H1 (cell line): ENCODE measurements around the gene PLCB1. TPM values are rescaled to one million over a fixed set of nuclear protein-coding genes. Genes with fewer than 3 reads are reported as not detected.

ENCODE experiments used
- CTCF ChIA-PET: fragments of 300-600 bp; sonication (Branson Sonifier 250); formaldehyde crosslinking; loops from one replicate; lab custom pipeline; 2021; ENCODE audit not compliant: partially characterized antibody; lab: Charles Lee
- POLR2A ChIA-PET: fragments of 300-600 bp; sonication (Branson Sonifier 250); formaldehyde crosslinking; loops from one replicate; lab custom pipeline; 2021; ENCODE audit warnings: inconsistent platforms; ENCODE audit not compliant: partially characterized antibody; lab: Charles Lee
- DNase-seq, 2 experiments: peaks; one replicate each; pipeline versions ENCODE4 v3.0.0 to v3.0.0-alpha.2; 2010 to 2022; ENCODE audit warnings: low spot score in 2 of 2, low read depth in 1 of 2, mixed read lengths in 1 of 2
- FAIRE-seq: peaks from 2 replicates; lab custom pipeline; 2011; peaks lifted over from hg19 to GRCh38; lab: Jason Lieb, UNC
- H2AFZ ChIP-seq: 2 replicates; pipeline ENCODE4 v1.8.1; 2012; ENCODE audit warnings: low read length, inconsistent platforms
- H2AK5ac ChIP-seq: 2 replicates; pipeline ENCODE4 v1.6.1; 2013; ENCODE audit warnings: low read depth, low read length
- H2BK120ac ChIP-seq: replicated peaks from 2 replicates; pipeline ENCODE3; 2013; ENCODE audit warnings: low read depth, low read length, inconsistent platforms
- H2BK12ac ChIP-seq: 2 replicates; pipeline ENCODE4 v1.6.1; 2013; ENCODE audit warnings: low read depth, low read length
- H2BK15ac ChIP-seq: 2 replicates; pipeline ENCODE4 v1.6.1; 2013; ENCODE audit warnings: low read length
- H2BK20ac ChIP-seq: 2 replicates; pipeline ENCODE4 v1.6.1; 2013; ENCODE audit warnings: low read length
- H2BK5ac ChIP-seq: 2 replicates; pipeline ENCODE4 v1.6.1; 2013; ENCODE audit warnings: low read depth, low read length
- H3K14ac ChIP-seq: 2 replicates; pipeline ENCODE4 v1.6.1; 2013; ENCODE audit warnings: inconsistent platforms; ENCODE audit not compliant: insufficient read length
- H3K18ac ChIP-seq: 2 replicates; pipeline ENCODE4 v1.6.1; 2013; ENCODE audit warnings: low read length; ENCODE audit errors: extremely low read depth
- H3K23ac ChIP-seq: 2 replicates; pipeline ENCODE4 v1.6.1; 2013; ENCODE audit warnings: inconsistent platforms; ENCODE audit not compliant: insufficient read length
- H3K23me2 ChIP-seq: 2 replicates; pipeline ENCODE4 v1.6.1; 2013; ENCODE audit warnings: low read depth, low read length
- H3K27ac ChIP-seq: 2 replicates; pipeline ENCODE4 v1.6.1; 2011; ENCODE audit warnings: low read depth, low read length, inconsistent platforms
- H3K27me3 ChIP-seq, 4 experiments: replicated peaks in 1 of 4; 1 replicate in 1 of 4; 2 replicates in 3 of 4; pipeline versions ENCODE4 v1.6.1 to v1.8.1; 2011 to 2013; ENCODE audit warnings: low read length in 3 of 4, mild to moderate bottlenecking in 3 of 4, inconsistent platforms in 2 of 4, mixed read lengths in 2 of 4, moderate library complexity in 1 of 4; ENCODE audit not compliant: control insufficient read depth in 3 of 4, insufficient read depth in 3 of 4; ENCODE audit errors: extremely low read depth in 1 of 4
- H3K36me3 ChIP-seq, 4 experiments: 2 replicates each; pipeline versions ENCODE4 v1.6.1 to v1.8.1; 2011 to 2013; ENCODE audit warnings: mild to moderate bottlenecking in 4 of 4, low read length in 3 of 4, moderate library complexity in 2 of 4, control low read depth in 1 of 4, inconsistent platforms in 1 of 4; ENCODE audit not compliant: insufficient read depth in 4 of 4, control insufficient read depth in 2 of 4
- H3K4ac ChIP-seq: replicated peaks from 2 replicates; pipeline ENCODE3; 2013; ENCODE audit warnings: low read length, low read depth, mixed read lengths, inconsistent platforms; ENCODE audit not compliant: insufficient read length
- H3K4me1 ChIP-seq, 4 experiments: replicated peaks in 1 of 4; 1 replicate in 1 of 4; 2 replicates in 3 of 4; pipeline versions ENCODE4 v1.6.1 to v1.8.1; 2011 to 2013; ENCODE audit warnings: low read length in 3 of 4, inconsistent platforms in 2 of 4, mixed read lengths in 1 of 4; ENCODE audit not compliant: insufficient read depth in 4 of 4, control insufficient read depth in 3 of 4
- H3K4me2 ChIP-seq, 2 experiments: 2 replicates each; pipeline versions ENCODE4 v1.6.1 to v1.8.1; 2011 to 2013; ENCODE audit warnings: low read depth in 2 of 2, low read length in 2 of 2, control low read depth in 1 of 2, inconsistent platforms in 1 of 2, mild to moderate bottlenecking in 1 of 2; ENCODE audit not compliant: insufficient read depth in 1 of 2
- H3K4me3 ChIP-seq, 4 experiments: fragments of 200-600, 300-600 bp in 1 of 4; sonication (generic), shearing (Covaris generic), sonication (Bioruptor Twin) in 1 of 4; 2 replicates each; pipeline versions ENCODE4 v1.5.1 to v1.8.1; 2011 to 2016; ENCODE audit warnings: low read length in 4 of 4, low read depth in 3 of 4, control low read depth in 2 of 4, inconsistent platforms in 2 of 4, mild to moderate bottlenecking in 2 of 4, mixed read lengths in 1 of 4, moderate library complexity in 1 of 4; ENCODE audit not compliant: insufficient read depth in 2 of 4; ENCODE audit errors: extremely low read depth in 1 of 4
- H3K56ac ChIP-seq: replicated peaks from 2 replicates; pipeline ENCODE3; 2013; ENCODE audit warnings: low read depth, mild to moderate bottlenecking, mixed read lengths, low read length, inconsistent platforms; ENCODE audit not compliant: insufficient read length
- H3K79me1 ChIP-seq: 2 replicates; pipeline ENCODE4 v1.6.1; 2013; ENCODE audit warnings: low read depth, low read length, control low read depth
- H3K79me2 ChIP-seq, 2 experiments: 2 replicates each; pipeline versions ENCODE4 v1.6.1 to v1.8.1; 2012 to 2013; ENCODE audit warnings: low read length in 2 of 2, mild to moderate bottlenecking in 2 of 2, inconsistent platforms in 1 of 2; ENCODE audit not compliant: insufficient read depth in 2 of 2, control insufficient read depth in 1 of 2
- H3K9ac ChIP-seq, 4 experiments: replicated peaks in 1 of 4; 1 replicate in 1 of 4; 2 replicates in 3 of 4; pipeline versions ENCODE4 v1.6.1 to v1.8.1; 2011 to 2013; ENCODE audit warnings: low read depth in 3 of 4, low read length in 3 of 4, control low read depth in 2 of 4, mild to moderate bottlenecking in 2 of 4, moderate library complexity in 2 of 4, inconsistent platforms in 1 of 4; ENCODE audit errors: extremely low read depth in 1 of 4
- H3K9me3 ChIP-seq, 2 experiments: 2 replicates each; pipeline versions ENCODE4 v1.6.1 to v1.8.1; 2012 to 2013; ENCODE audit warnings: mild to moderate bottlenecking in 2 of 2, moderate library complexity in 2 of 2, control low read depth in 1 of 2, inconsistent platforms in 1 of 2, low read depth in 1 of 2, low read length in 1 of 2, mixed read lengths in 1 of 2; ENCODE audit not compliant: insufficient read depth in 2 of 2
- H4K20me1 ChIP-seq, 2 experiments: replicated peaks in 1 of 2; 2 replicates each; pipeline versions ENCODE3 to v1.8.1; 2011 to 2013; ENCODE audit warnings: inconsistent platforms in 2 of 2, low read length in 2 of 2, mild to moderate bottlenecking in 1 of 2; ENCODE audit not compliant: insufficient read depth in 2 of 2, control insufficient read depth in 1 of 2
- H4K5ac ChIP-seq: 2 replicates; pipeline ENCODE4 v1.6.1; 2013; ENCODE audit warnings: low read length, low read depth, mixed read lengths, inconsistent platforms; ENCODE audit not compliant: insufficient read length
- H4K8ac ChIP-seq: 2 replicates; pipeline ENCODE4 v1.8.0; 2013; ENCODE audit warnings: mild to moderate bottlenecking, moderate library complexity, low read length, inconsistent platforms; ENCODE audit not compliant: insufficient read depth; ENCODE audit errors: extremely low read depth
- H4K91ac ChIP-seq: replicated peaks from 2 replicates; pipeline ENCODE3; 2013; ENCODE audit warnings: low read length, mixed read lengths, inconsistent platforms; ENCODE audit not compliant: insufficient read length
- CHD1 ChIP-seq: IDR thresholded peaks from 2 replicates; pipeline ENCODE4 v1.6.1; 2012; ENCODE audit warnings: low read depth, low read length, improper control_type of control experiment
- CREB1 ChIP-seq: IDR thresholded peaks from 2 replicates; pipeline ENCODE4 v1.6.1; 2012; ENCODE audit warnings: inconsistent platforms
- EP300 ChIP-seq, 2 experiments: IDR thresholded peaks; 1 replicate in 1 of 2; 2 replicates in 1 of 2; pipeline ENCODE4 v1.6.1; 2011 to 2012; ENCODE audit warnings: low read depth in 2 of 2, low read length in 2 of 2, mild to moderate bottlenecking in 2 of 2, borderline replicate concordance in 1 of 2, inconsistent platforms in 1 of 2, moderate library complexity in 1 of 2
- HDAC6 ChIP-seq: IDR thresholded peaks from one replicate; pipeline ENCODE4 v1.7.1; 2012; ENCODE audit warnings: low read depth, mild to moderate bottlenecking, inconsistent platforms, low read length, moderate library complexity
- MAFK ChIP-seq: IDR thresholded peaks from 2 replicates; pipeline ENCODE4 v1.6.1; 2012; ENCODE audit warnings: low read depth, mild to moderate bottlenecking, improper control_type of control experiment, low read length
- NANOG ChIP-seq: IDR thresholded peaks from 2 replicates; pipeline ENCODE4 v1.6.1; 2011; ENCODE audit warnings: low read length, low read depth, mild to moderate bottlenecking, inconsistent platforms; ENCODE audit not compliant: insufficient read depth, poor library complexity, severe bottlenecking
- POLR2A ChIP-seq, 2 experiments: IDR thresholded peaks; 1 replicate in 1 of 2; 2 replicates in 1 of 2; pipeline ENCODE4 v1.6.1; 2011; ENCODE audit warnings: low read depth in 2 of 2, low read length in 2 of 2, mild to moderate bottlenecking in 2 of 2; ENCODE audit errors: control extremely low read depth in 1 of 2
- RAD21 ChIP-seq, 2 experiments: IDR thresholded peaks in 1 of 2; conservative IDR thresholded peaks in 1 of 2; 2 replicates each; pipeline ENCODE4 v1.6.1; 2011; ENCODE audit warnings: low read depth in 2 of 2, low read length in 2 of 2, improper control_type of control experiment in 1 of 2, inconsistent platforms in 1 of 2, mild to moderate bottlenecking in 1 of 2, moderate library complexity in 1 of 2
- RBBP5 ChIP-seq: IDR thresholded peaks from 2 replicates; pipeline ENCODE4 v1.7.1; 2012; ENCODE audit warnings: low read depth, mild to moderate bottlenecking, inconsistent platforms, low read length, moderate library complexity, borderline replicate concordance
- RFX5 ChIP-seq: IDR thresholded peaks from 2 replicates; pipeline ENCODE4 v1.6.1; 2011; ENCODE audit warnings: low read depth, low read length, improper control_type of control experiment, borderline replicate concordance
- SIRT6 ChIP-seq: IDR thresholded peaks from one replicate; pipeline ENCODE4 v1.7.1; 2012; ENCODE audit warnings: low read length, inconsistent platforms
- TEAD4 ChIP-seq: IDR thresholded peaks from 2 replicates; pipeline ENCODE4 v1.6.1; 2012; ENCODE audit warnings: low read depth, low read length, inconsistent platforms, mixed read lengths
- USF2 ChIP-seq: IDR thresholded peaks from 2 replicates; pipeline ENCODE4 v1.6.1; 2011; ENCODE audit warnings: low read length, improper control_type of control experiment
- WGBS, 2 experiments: shearing (Covaris generic) in 1 of 2; methylation state at CpG; one replicate each; pipeline versions ENCODE4 v1.1.6 to v1.1.7; 2013 to 2015; ENCODE audit warnings: low lambda C conversion rate in 2 of 2, mixed read lengths in 2 of 2, inconsistent platforms in 1 of 2, low coverage in 1 of 2, missing lambda C conversion rate in 1 of 2; ENCODE audit not compliant: insufficient replicate concordance in 2 of 2, insufficient coverage in 1 of 2, insufficient read length in 1 of 2; ENCODE audit errors: extremely low coverage in 1 of 2, missing lambda C conversion rate in 1 of 2; 5-methylcytosine and 5-hydroxymethylcytosine counted together
- polyA plus RNA-seq, 7 experiments: library from polyadenylated mRNA; depleted of rRNA in 3 of 7; stranded (reverse) in 5 of 7; unstranded in 2 of 7; fragments of >200 nt in 5 of 7; fragments of 200-250 nt in 2 of 7; gene quantifications; 1 replicate in 5 of 7; 2 replicates in 1 of 7; 4 replicates in 1 of 7; pipeline versions ENCODE4 v1.2.1 to v1.2.3, GENCODE V29; 2011 to 2013; ENCODE audit warnings: missing spikeins in 2 of 7, mixed read lengths in 2 of 7
- total RNA-seq: library from RNA; stranded (reverse); fragmentation: NEBNext Ultra II Directional; extraction: Animal tissue kit (Norgen Biotek cat#: 25700); gene quantifications from 2 replicates; pipeline ENCODE4 v1.2.1, GENCODE V29; 2021

PLCB1 gene
- total and polyA plus RNA-seq, 2 of the 8 experiments (the other 6 are each of a cell fraction or from before 2014, with no cell fraction given), result 2.6 to 9.1 TPM

GRCh38 chr20:8800089-8800488 lies 668.0 kb downstream of the PLCB1 start:
- H2AFZ ChIP-seq, result no peak overlapping the region
- H4K91ac ChIP-seq, result no peak overlapping the region
- H3K9ac ChIP-seq, result no peak overlapping the region
- no peaks in the 10 kb centered on the region for H3K9me3 ChIP-seq
- H3K14ac ChIP-seq, result no peak overlapping the region
- no peak overlapping the region for H3K27ac ChIP-seq
- no peak overlapping the region for H2BK5ac ChIP-seq
- H2BK15ac ChIP-seq, result no peak overlapping the region
- ChIA-PET POLR2A (no interaction called here), CTCF (interaction anchor here (1.3 kb wide), 1 partner anchor 13 kb away, joined by 4 read pairs; no protein-coding TSS in a partner anchor)
- DNase-seq (no peak), FAIRE-seq (no peak)
- no peak overlapping the region for H2BK12ac ChIP-seq
- no peaks in the 10 kb centered on the region for H4K20me1 ChIP-seq
- no peak for TF ChIP-seq HDAC6
- TF ChIP-seq USF2, result no peak
- no peak for TF ChIP-seq EP300 (IDR thresholded peaks at IDR 0.05; ENCODE audit: borderline replicate concordance in 1 of 2, low read depth in 2 of 2, low read length in 2 of 2)
- TF ChIP-seq RFX5, result no peak
- TF ChIP-seq CHD1, result no peak
- TF ChIP-seq RAD21 (IDR thresholded peaks at IDR 0.05 in 1 of 2, conservative IDR thresholded peaks at IDR 0.05 in 1 of 2; ENCODE audit: low read depth in 2 of 2, low read length in 2 of 2), result no peak
- no peak for TF ChIP-seq TEAD4
- no peak for TF ChIP-seq MAFK
- TF ChIP-seq POLR2A (IDR thresholded peaks at IDR 0.05; ENCODE audit: control extremely low read depth in 1 of 2, low read depth in 2 of 2, low read length in 2 of 2), result no peak
- no peak for TF ChIP-seq CREB1
- TF ChIP-seq RBBP5, result no peak
- no peak for TF ChIP-seq SIRT6
- TF ChIP-seq NANOG, result no peak
- no peak overlapping the region for H2BK20ac ChIP-seq
- no peak overlapping the region for H3K56ac ChIP-seq
- no peak overlapping the region for H3K4me3 ChIP-seq
- H2AK5ac ChIP-seq, result no peak overlapping the region
- H3K4ac ChIP-seq, result no peak overlapping the region
- H3K18ac ChIP-seq, result no peak overlapping the region
- H4K5ac ChIP-seq, result no peak overlapping the region
- WGBS, 2 experiments, result 100% methylated on average over 1 of the region's 1 CpG; no CpG with 5 or more reads in 1 of the 2 experiments
- H3K23me2 ChIP-seq, result no peaks in the 10 kb centered on the region
- H3K23ac ChIP-seq, result no peak overlapping the region
- H3K27me3 ChIP-seq, result no peaks in the 10 kb centered on the region
- H3K79me2 ChIP-seq, result no peaks in the 10 kb centered on the region
- no peak overlapping the region for H4K8ac ChIP-seq
- H3K4me2 ChIP-seq, result no peak overlapping the region
- no peaks in the 10 kb centered on the region for H3K4me1 ChIP-seq
- H3K36me3 ChIP-seq, result no peaks in the 10 kb centered on the region
- H3K79me1 ChIP-seq, result no peaks in the 10 kb centered on the region
- no peak overlapping the region for H2BK120ac ChIP-seq
